Measurements from ENCODE around the gene IL23A.

IL23A gene

DNA sequence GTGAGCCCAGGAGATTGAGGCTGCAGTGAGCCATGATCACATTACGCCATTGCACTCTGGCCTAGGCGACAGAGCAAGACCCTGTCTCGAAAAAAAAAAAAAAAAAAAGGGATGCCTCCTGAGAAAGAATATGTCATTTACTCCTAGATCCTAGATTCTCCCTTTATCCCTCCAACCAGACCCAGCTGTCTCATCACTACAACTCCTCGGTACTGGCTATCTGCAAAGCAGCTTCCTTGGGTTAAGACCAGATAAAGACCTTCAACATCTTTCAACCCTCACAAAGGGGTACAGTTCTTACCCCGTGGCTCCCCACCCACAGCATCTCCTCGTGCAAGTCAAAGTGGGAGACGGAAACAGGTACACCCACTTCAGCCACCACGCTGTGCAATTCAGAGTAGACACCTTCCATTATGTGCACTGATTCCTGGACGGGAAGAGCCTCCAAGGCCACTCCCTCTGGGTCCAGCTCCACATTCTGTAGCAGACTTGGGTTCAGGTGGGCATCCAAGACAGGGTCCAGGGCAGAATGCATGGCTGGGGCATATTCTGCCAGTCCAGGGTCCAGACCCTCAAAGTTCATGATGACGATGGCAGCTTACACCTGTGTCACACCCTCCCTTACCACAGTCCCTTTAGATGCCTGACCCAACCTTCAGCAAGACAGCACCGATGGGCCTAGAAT, 6.0 kb upstream of the IL23A start:
- peak overlapping the region; percentile 10 for H2BK15ac ChIP-seq (ENCODE audit: low read length)
- H2BK5ac ChIP-seq (ENCODE audit: low read length), result no peak overlapping the region
- H3K4me2 ChIP-seq (ENCODE audit: insufficient read depth, low read length, poor library complexity, severe bottlenecking), result peak overlapping the region; percentile 63
- no peak overlapping the region for H3K18ac ChIP-seq (ENCODE audit: low read length)
- H2BK120ac ChIP-seq (ENCODE audit: low read depth, low read length), result no peak overlapping the region
- no peak overlapping the region for H3K23ac ChIP-seq (ENCODE audit: low read depth, low read length, poor library complexity)
- DNase-seq (ENCODE audit: low spot score), result no peak
- peak overlapping the region; percentile 84 for H2AFZ ChIP-seq (ENCODE audit: low read length)
- WGBS, 2 donors (ENCODE audit: extremely low coverage in 2 of 2, insufficient read length in 2 of 2, insufficient replicate concordance in 1 of 2), result no CpG with 5 or more reads among the region's 11 CpGs
- no peaks in the 10 kb centered on the region for H3K9me3 ChIP-seq (replicated peaks in 1 of 2; ENCODE audit: control insufficient read depth in 2 of 2, insufficient read depth in 1 of 2, low read depth in 1 of 2, low read length in 2 of 2)
- peaks cover 2 to 11% of the 10 kb centered on the region in 2 donors for H3K36me3 ChIP-seq (replicated peaks in 1 of 2; ENCODE audit: control insufficient read depth in 2 of 2, insufficient read depth in 2 of 2, low read length in 2 of 2)
- H2AK5ac ChIP-seq (ENCODE audit: low read depth, low read length), result peak overlapping the region; percentile 17
- no peak overlapping the region for H2BK12ac ChIP-seq (ENCODE audit: low read length)
- peaks cover 6 to 9% of the 10 kb centered on the region in 2 donors for H3K4me1 ChIP-seq (ENCODE audit: control insufficient read depth in 2 of 2, insufficient read depth in 1 of 2, low read depth in 1 of 2, low read length in 2 of 2)
- H3K27me3 ChIP-seq (ENCODE audit: control insufficient read depth in 3 of 3, insufficient read depth in 3 of 3, low read depth in 1 of 3, low read length in 3 of 3), result no peaks in the 10 kb centered on the region
- no peak overlapping the region for H3K14ac ChIP-seq (ENCODE audit: low read length)
- H3K4me3 ChIP-seq (ENCODE audit: low read length in 2 of 2), result peak overlapping the region; percentile 25 to 66
- H4K91ac ChIP-seq (ENCODE audit: low read depth, low read length, poor library complexity), result peak overlapping the region; percentile 41
- peak overlapping the region; percentile 90 for H4K8ac ChIP-seq (ENCODE audit: low read depth, low read length)
- peak overlapping the region; percentile 78 for H3K9ac ChIP-seq (ENCODE audit: low read depth, low read length, poor library complexity)
- H3K79me1 ChIP-seq (ENCODE audit: low read depth, low read length), result no peaks in the 10 kb centered on the region
- peak overlapping the region; percentile 37 for H3K4ac ChIP-seq (ENCODE audit: low read length)
- peak overlapping the region; percentile 92 for H3K27ac ChIP-seq (replicated peaks; ENCODE audit: low read length)

DNA sequence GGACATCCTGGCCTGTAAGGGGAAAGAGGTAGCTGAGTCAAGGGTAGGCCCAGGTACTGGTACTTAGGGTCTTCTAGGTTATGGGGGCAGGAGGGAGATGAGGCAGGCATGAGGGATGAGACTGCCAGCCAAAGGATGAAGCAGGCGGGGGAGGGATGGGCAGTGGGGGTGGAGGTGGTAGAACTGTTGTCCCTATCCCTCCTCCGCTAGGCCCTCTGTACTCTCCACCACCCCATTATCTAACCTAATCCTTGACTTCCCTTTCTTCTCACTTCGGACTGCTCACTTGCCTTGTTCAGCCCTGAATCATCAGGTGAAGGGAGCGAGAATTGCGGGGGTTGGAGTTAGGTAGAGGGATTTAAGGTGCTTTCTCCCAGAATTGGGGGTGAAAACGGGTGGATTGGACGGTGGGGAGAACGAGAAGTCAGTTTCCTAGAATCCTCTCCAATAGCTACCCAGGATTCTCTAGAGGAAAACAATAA, 5.4 kb upstream of the IL23A start:
- no peaks in the 10 kb centered on the region for H3K9me3 ChIP-seq (replicated peaks in 1 of 2; ENCODE audit: control insufficient read depth in 2 of 2, insufficient read depth in 1 of 2, low read depth in 1 of 2, low read length in 2 of 2)
- peak overlapping the region; percentile 63 for H3K4me2 ChIP-seq (ENCODE audit: insufficient read depth, low read length, poor library complexity, severe bottlenecking)
- peak overlapping the region; percentile 84 for H2AFZ ChIP-seq (ENCODE audit: low read length)
- H2BK15ac ChIP-seq (ENCODE audit: low read length), result peak overlapping the region; percentile 10
- H4K91ac ChIP-seq (ENCODE audit: low read depth, low read length, poor library complexity), result peak overlapping the region; percentile 41
- H2BK5ac ChIP-seq (ENCODE audit: low read length), result no peak overlapping the region
- H3K9ac ChIP-seq (ENCODE audit: low read depth, low read length, poor library complexity), result peak overlapping the region; percentile 78
- no peak overlapping the region for H2BK12ac ChIP-seq (ENCODE audit: low read length)
- H3K18ac ChIP-seq (ENCODE audit: low read length), result peak overlapping the region; percentile 71
- no peak overlapping the region for H2BK120ac ChIP-seq (ENCODE audit: low read depth, low read length)
- H4K8ac ChIP-seq (ENCODE audit: low read depth, low read length), result peak overlapping the region; percentile 90
- peak overlapping the region; percentile 92 for H3K27ac ChIP-seq (replicated peaks; ENCODE audit: low read length)
- H3K4me1 ChIP-seq (ENCODE audit: control insufficient read depth in 2 of 2, insufficient read depth in 1 of 2, low read depth in 1 of 2, low read length in 2 of 2), result peaks cover 6 to 9% of the 10 kb centered on the region in 2 donors
- H3K4me3 ChIP-seq (ENCODE audit: low read length in 2 of 2), result peak overlapping the region; percentile 66 to 84
- H3K79me1 ChIP-seq (ENCODE audit: low read depth, low read length), result no peaks in the 10 kb centered on the region
- peak overlapping the region; percentile 37 for H3K4ac ChIP-seq (ENCODE audit: low read length)
- peak overlapping the region; percentile 2 for H3K23ac ChIP-seq (ENCODE audit: low read depth, low read length, poor library complexity)
- H2AK5ac ChIP-seq (ENCODE audit: low read depth, low read length), result peak overlapping the region; percentile 17
- no CpG with 5 or more reads among the region's 8 CpGs for WGBS, 2 donors (ENCODE audit: extremely low coverage in 2 of 2, insufficient read length in 2 of 2, insufficient replicate concordance in 1 of 2)
- peaks cover 0 to 5% of the 10 kb centered on the region in 2 donors for H3K36me3 ChIP-seq (replicated peaks in 1 of 2; ENCODE audit: control insufficient read depth in 2 of 2, insufficient read depth in 2 of 2, low read length in 2 of 2)
- H3K14ac ChIP-seq (ENCODE audit: low read length), result no peak overlapping the region
- H3K27me3 ChIP-seq (ENCODE audit: control insufficient read depth in 3 of 3, insufficient read depth in 3 of 3, low read depth in 1 of 3, low read length in 3 of 3), result no peaks in the 10 kb centered on the region
- no peak for DNase-seq (ENCODE audit: low spot score)

GRCh38 chr12:56333679-56334489, 4.8 kb upstream of the IL23A start, which contains the start of gene PAN2:
TSS of gene PAN2 (minus strand) at chr12:56334000. CDS start at chr12:56333094, 906 bp downstream.
- no peaks in the 10 kb centered on the region for H3K27me3 ChIP-seq (ENCODE audit: control insufficient read depth in 3 of 3, insufficient read depth in 3 of 3, low read depth in 1 of 3, low read length in 3 of 3)
- H3K36me3 ChIP-seq (replicated peaks in 1 of 2; ENCODE audit: control insufficient read depth in 2 of 2, insufficient read depth in 2 of 2, low read length in 2 of 2), result no peaks in the 10 kb centered on the region
- H3K23ac ChIP-seq (ENCODE audit: low read depth, low read length, poor library complexity), result peak within 1 kb of the TSS; percentile 23
- WGBS, 2 donors (ENCODE audit: extremely low coverage in 2 of 2, insufficient read length in 2 of 2, insufficient replicate concordance in 1 of 2), result no CpG with 5 or more reads among the region's 45 CpGs
- H3K9me3 ChIP-seq (replicated peaks in 1 of 2; ENCODE audit: control insufficient read depth in 2 of 2, insufficient read depth in 1 of 2, low read depth in 1 of 2, low read length in 2 of 2), result no peaks in the 10 kb centered on the region
- H2BK15ac ChIP-seq (ENCODE audit: low read length), result peak within 1 kb of the TSS; percentile 10
- H3K9ac ChIP-seq (ENCODE audit: low read depth, low read length, poor library complexity), result peak within 1 kb of the TSS; percentile 78
- DNase-seq (ENCODE audit: low spot score), result peak; percentile 91
- no peak within 1 kb of the TSS for H3K14ac ChIP-seq (ENCODE audit: low read length)
- H2AK5ac ChIP-seq (ENCODE audit: low read depth, low read length), result peak within 1 kb of the TSS; percentile 17
- peaks cover 6 to 13% of the 10 kb centered on the region in 2 donors for H3K4me1 ChIP-seq (ENCODE audit: control insufficient read depth in 2 of 2, insufficient read depth in 1 of 2, low read depth in 1 of 2, low read length in 2 of 2)
- no peak within 1 kb of the TSS for H2BK5ac ChIP-seq (ENCODE audit: low read length)
- peak within 1 kb of the TSS; percentile 37 for H3K4ac ChIP-seq (ENCODE audit: low read length)
- no peak within 1 kb of the TSS for H2BK12ac ChIP-seq (ENCODE audit: low read length)
- no peak within 1 kb of the TSS for H2BK120ac ChIP-seq (ENCODE audit: low read depth, low read length)
- peak within 1 kb of the TSS; percentile 84 for H3K18ac ChIP-seq (ENCODE audit: low read length)
- no peaks in the 10 kb centered on the region for H3K79me1 ChIP-seq (ENCODE audit: low read depth, low read length)
- H4K91ac ChIP-seq (ENCODE audit: low read depth, low read length, poor library complexity), result peak within 1 kb of the TSS; percentile 41
- peak within 1 kb of the TSS; percentile 66 to 84 for H3K4me3 ChIP-seq (ENCODE audit: low read length in 2 of 2)
- H2AFZ ChIP-seq (ENCODE audit: low read length), result peak within 1 kb of the TSS; percentile 84
- H4K8ac ChIP-seq (ENCODE audit: low read depth, low read length), result peak within 1 kb of the TSS; percentile 90
- H3K27ac ChIP-seq (replicated peaks; ENCODE audit: low read length), result peak within 1 kb of the TSS; percentile 92
- H3K4me2 ChIP-seq (ENCODE audit: insufficient read depth, low read length, poor library complexity, severe bottlenecking), result peak within 1 kb of the TSS; percentile 80

DNA sequence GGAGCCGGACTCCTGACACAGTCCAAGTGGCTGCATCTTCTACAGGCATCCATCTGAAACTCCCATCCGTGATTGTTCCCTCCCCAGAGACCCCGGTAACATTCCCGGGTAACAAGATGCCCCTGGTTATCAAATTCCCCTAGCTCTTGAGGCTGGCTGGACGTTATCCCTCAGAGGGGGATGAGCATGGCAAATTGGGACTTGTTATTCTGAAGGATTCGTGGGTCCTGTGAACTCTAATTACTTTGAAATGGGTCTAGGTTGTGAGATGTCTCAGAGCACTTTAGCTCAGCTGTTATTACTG, 4.2 kb upstream of the IL23A start:
- H2AFZ ChIP-seq (ENCODE audit: low read length), result peak overlapping the region; percentile 84
- H3K14ac ChIP-seq (ENCODE audit: low read length), result no peak overlapping the region
- H3K9me3 ChIP-seq (replicated peaks in 1 of 2; ENCODE audit: control insufficient read depth in 2 of 2, insufficient read depth in 1 of 2, low read depth in 1 of 2, low read length in 2 of 2), result no peaks in the 10 kb centered on the region
- H2BK120ac ChIP-seq (ENCODE audit: low read depth, low read length), result no peak overlapping the region
- peak overlapping the region; percentile 66 to 79 for H3K4me3 ChIP-seq (ENCODE audit: low read length in 2 of 2)
- peak overlapping the region; percentile 1 for H2AK5ac ChIP-seq (ENCODE audit: low read depth, low read length)
- no peak overlapping the region for H3K4ac ChIP-seq (ENCODE audit: low read length)
- no peak overlapping the region for H2BK15ac ChIP-seq (ENCODE audit: low read length)
- H4K91ac ChIP-seq (ENCODE audit: low read depth, low read length, poor library complexity), result no peak overlapping the region
- no peaks in the 10 kb centered on the region for H3K36me3 ChIP-seq (replicated peaks in 1 of 2; ENCODE audit: control insufficient read depth in 2 of 2, insufficient read depth in 2 of 2, low read length in 2 of 2)
- H3K4me2 ChIP-seq (ENCODE audit: insufficient read depth, low read length, poor library complexity, severe bottlenecking), result peak overlapping the region; percentile 80
- H2BK5ac ChIP-seq (ENCODE audit: low read length), result no peak overlapping the region
- H3K18ac ChIP-seq (ENCODE audit: low read length), result no peak overlapping the region
- no peak overlapping the region for H4K8ac ChIP-seq (ENCODE audit: low read depth, low read length)
- no peaks in the 10 kb centered on the region for H3K79me1 ChIP-seq (ENCODE audit: low read depth, low read length)
- no peaks in the 10 kb centered on the region for H3K27me3 ChIP-seq (ENCODE audit: control insufficient read depth in 3 of 3, insufficient read depth in 3 of 3, low read depth in 1 of 3, low read length in 3 of 3)
- WGBS, 2 donors (ENCODE audit: extremely low coverage in 2 of 2, insufficient read length in 2 of 2, insufficient replicate concordance in 1 of 2), result no CpG with 5 or more reads among the region's 6 CpGs
- no peak overlapping the region for H3K23ac ChIP-seq (ENCODE audit: low read depth, low read length, poor library complexity)
- H3K9ac ChIP-seq (ENCODE audit: low read depth, low read length, poor library complexity), result peak overlapping the region; percentile 32
- no peak overlapping the region for H2BK12ac ChIP-seq (ENCODE audit: low read length)
- DNase-seq (ENCODE audit: low spot score), result no peak
- H3K27ac ChIP-seq (replicated peaks; ENCODE audit: low read length), result peak overlapping the region; percentile 74
- peaks cover 6 to 16% of the 10 kb centered on the region in 2 donors for H3K4me1 ChIP-seq (ENCODE audit: control insufficient read depth in 2 of 2, insufficient read depth in 1 of 2, low read depth in 1 of 2, low read length in 2 of 2)
